ENCODE results near the gene NCKIPSD.

DNA sequence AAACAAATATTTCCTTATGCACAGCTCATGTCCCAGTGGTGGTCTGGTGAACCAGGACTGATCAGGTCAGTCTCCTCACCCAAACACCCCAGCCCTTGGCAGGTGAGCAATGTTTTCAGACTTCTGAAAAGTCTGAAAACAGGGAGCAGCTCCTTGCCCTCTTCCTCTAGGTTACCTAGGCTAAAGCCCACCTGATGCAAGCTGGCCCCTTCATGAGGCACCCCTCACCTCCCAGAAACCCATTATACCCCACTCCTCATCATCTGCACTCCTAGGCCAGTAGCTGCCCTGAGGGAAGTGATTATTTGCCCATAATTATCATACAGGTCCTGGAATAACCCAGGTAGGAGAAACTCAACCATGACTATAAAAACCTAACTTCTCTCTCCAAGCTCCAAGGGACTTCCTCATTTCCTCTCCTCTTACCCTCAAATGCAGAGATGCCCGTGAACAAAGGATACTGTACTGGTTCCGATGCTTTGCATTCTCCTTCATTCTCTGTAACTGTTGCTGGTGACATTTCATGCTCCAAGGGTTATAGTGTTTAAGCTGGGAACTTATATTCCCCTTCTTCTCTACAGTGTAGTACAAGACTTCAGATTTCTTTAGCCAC lies 5.2 kb upstream of the NCKIPSD start:
- TF ChIP-seq CTCF (IDR thresholded peaks at IDR 0.05; ENCODE audit: borderline replicate concordance, extremely low read depth, low read length, poor library complexity, severe bottlenecking) = no peak
- no peak for TF ChIP-seq EZH2 (IDR thresholded peaks at IDR 0.05; ENCODE audit: borderline replicate concordance, low read depth, low read length, severe bottlenecking)
